Body of pancreas (tissue), 4 donors: ENCODE data around the gene NKAIN4. TPM values are rescaled to one million over a fixed set of nuclear protein-coding genes. Genes with fewer than 3 reads are reported as not detected.

Experiments
- ATAC-seq: fragments of 150-250 bp; one replicate; pipeline ENCODE4 v1.9.1; 2016
- DNase-seq, 4 donors: peaks; one replicate each; pipeline ENCODE4 v3.0.0-alpha.2; 2019
- H3K27ac ChIP-seq, 4 donors: fragments of 200-600 bp; sonication (generic); 1 replicate in 3 of 4; 2 replicates in 1 of 4; pipeline versions ENCODE4 v1.5.1 to v1.6.1; 2016 to 2019; ENCODE audit warnings: mild to moderate bottlenecking in 1 of 4, mixed read lengths in 1 of 4, moderate library complexity in 1 of 4
- H3K27me3 ChIP-seq, 2 donors: fragments of 200-600 bp; sonication (generic); one replicate each; pipeline ENCODE4 v1.6.0; 2016; ENCODE audit warnings: mild to moderate bottlenecking in 1 of 2
- H3K36me3 ChIP-seq, 2 donors: fragments of 200-600 bp; sonication (generic); replicated peaks in 1 of 2; 2 replicates each; pipeline ENCODE4 v1.5.1; 2016; ENCODE audit warnings: low read depth in 2 of 2; ENCODE audit not compliant: insufficient read depth in 1 of 2
- H3K4me1 ChIP-seq: fragments of 200-600 bp; sonication (generic); one replicate; pipeline ENCODE4 v1.6.0; 2016
- H3K4me3 ChIP-seq, 2 donors: fragments of 200-600 bp; sonication (generic); 1 replicate in 1 of 2; 2 replicates in 1 of 2; pipeline ENCODE4 v1.5.1; 2016 to 2019
- H3K9me3 ChIP-seq, 3 donors: fragments of 200-600 bp; sonication (generic); 1 replicate in 2 of 3; 2 replicates in 1 of 3; pipeline ENCODE4 v1.5.1; 2016
- POLR2A ChIP-seq, 3 donors: fragments of 450-650 bp; IDR thresholded peaks; one replicate each; pipeline ENCODE4 v1.6.1; 2016; ENCODE audit warnings: antibody characterized with exemption in 3 of 3, mild to moderate bottlenecking in 2 of 3
- WGBS, 2 donors: methylation state at CpG; one replicate each; pipeline ENCODE4 v1.1.5; 2017; 5-methylcytosine and 5-hydroxymethylcytosine counted together
- intact Hi-C: fragments of 100-400 bp; cut with DNase I; formaldehyde crosslinking; loops from one replicate; pipeline ENCODE4 v1.15.1; 2023
- total RNA-seq, 2 donors: library from RNA; depleted of rRNA; stranded (reverse); fragments of >200 nt; gene quantifications; one replicate each; pipeline ENCODE4 v1.1.0, GENCODE V29; 2016
- TF ChIP-seq, protein P1 (sequence below), 7 experiments: fragments of 450-650 bp in 4 of 7; fragments of 200-600 bp in 3 of 7; sonication (generic) in 3 of 7; IDR thresholded peaks; one replicate each; pipeline ENCODE4 v1.5.1; 2016 to 2019; ENCODE audit warnings: antibody characterized with exemption in 7 of 7

Gene NKAIN4
- total RNA-seq, 2 donors from 2014 or later: not detected

DNA sequence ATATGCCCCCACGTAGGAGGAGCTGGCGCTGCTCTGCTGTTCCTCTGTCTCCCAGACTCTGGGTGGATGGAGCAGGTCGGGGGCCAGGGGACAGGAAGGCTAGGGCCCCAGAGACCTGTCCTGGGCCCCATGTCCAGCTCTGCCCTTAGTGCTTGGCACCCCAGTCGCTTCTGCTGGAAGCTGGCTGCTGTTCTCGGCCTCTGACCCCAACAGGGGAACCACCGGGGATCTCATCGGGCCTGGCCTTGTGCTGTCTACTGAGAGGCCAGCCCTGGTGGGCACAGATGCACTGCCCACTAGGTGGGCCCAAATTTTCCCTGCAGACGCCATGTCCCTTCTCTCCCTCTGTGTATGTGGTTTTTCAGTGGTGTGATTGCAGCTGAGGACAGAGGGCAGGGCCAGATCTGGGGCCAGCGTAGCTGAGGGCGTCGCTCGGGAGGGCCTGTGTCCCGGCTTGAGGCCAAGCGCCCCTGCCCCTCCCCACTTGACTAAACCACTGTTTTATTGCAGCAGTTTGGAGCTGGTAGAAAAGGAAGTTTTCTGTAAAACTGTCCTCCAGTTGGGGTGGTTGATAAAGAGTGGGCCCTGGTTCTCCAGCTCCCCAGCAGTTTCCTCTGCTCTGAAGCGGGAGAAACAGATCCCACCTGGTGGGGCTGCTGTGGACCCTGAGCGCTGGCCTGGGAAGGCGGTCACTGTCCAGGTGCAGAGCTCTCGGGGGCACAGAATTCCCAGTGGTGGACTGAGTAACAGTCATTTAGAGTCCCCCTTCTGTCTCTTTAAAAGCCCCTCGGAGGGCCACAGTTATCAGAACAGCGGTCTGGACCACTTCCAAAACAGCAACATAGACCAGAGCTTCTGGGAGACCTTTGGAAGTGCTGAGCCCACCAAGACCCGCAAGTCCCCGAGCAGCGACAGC, 32.8 kb upstream of the NKAIN4 start:
- no peak for TF ChIP-seq POLR2A (IDR thresholded peaks at IDR 0.05)
- TF ChIP-seq, protein P1, sequence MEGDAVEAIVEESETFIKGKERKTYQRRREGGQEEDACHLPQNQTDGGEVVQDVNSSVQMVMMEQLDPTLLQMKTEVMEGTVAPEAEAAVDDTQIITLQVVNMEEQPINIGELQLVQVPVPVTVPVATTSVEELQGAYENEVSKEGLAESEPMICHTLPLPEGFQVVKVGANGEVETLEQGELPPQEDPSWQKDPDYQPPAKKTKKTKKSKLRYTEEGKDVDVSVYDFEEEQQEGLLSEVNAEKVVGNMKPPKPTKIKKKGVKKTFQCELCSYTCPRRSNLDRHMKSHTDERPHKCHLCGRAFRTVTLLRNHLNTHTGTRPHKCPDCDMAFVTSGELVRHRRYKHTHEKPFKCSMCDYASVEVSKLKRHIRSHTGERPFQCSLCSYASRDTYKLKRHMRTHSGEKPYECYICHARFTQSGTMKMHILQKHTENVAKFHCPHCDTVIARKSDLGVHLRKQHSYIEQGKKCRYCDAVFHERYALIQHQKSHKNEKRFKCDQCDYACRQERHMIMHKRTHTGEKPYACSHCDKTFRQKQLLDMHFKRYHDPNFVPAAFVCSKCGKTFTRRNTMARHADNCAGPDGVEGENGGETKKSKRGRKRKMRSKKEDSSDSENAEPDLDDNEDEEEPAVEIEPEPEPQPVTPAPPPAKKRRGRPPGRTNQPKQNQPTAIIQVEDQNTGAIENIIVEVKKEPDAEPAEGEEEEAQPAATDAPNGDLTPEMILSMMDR (IDR thresholded peaks at IDR 0.05): no peak
- 83 to 84% methylated on average over 11 to 23 of the region's 23 CpGs for WGBS, 2 donors
- DNase-seq (no peak), ATAC-seq (no peak)
- H3K36me3 ChIP-seq: peaks cover 5 to 16% of the 10 kb centered on the region in 2 donors
- H3K27ac ChIP-seq: no peak overlapping the region
- no peaks in the 10 kb centered on the region for H3K9me3 ChIP-seq
- no peak overlapping the region for H3K4me3 ChIP-seq
- H3K4me1 ChIP-seq: peaks cover 14% of the 10 kb centered on the region
- intact Hi-C loops: no loop called here
- no peaks in the 10 kb centered on the region for H3K27me3 ChIP-seq

DNA sequence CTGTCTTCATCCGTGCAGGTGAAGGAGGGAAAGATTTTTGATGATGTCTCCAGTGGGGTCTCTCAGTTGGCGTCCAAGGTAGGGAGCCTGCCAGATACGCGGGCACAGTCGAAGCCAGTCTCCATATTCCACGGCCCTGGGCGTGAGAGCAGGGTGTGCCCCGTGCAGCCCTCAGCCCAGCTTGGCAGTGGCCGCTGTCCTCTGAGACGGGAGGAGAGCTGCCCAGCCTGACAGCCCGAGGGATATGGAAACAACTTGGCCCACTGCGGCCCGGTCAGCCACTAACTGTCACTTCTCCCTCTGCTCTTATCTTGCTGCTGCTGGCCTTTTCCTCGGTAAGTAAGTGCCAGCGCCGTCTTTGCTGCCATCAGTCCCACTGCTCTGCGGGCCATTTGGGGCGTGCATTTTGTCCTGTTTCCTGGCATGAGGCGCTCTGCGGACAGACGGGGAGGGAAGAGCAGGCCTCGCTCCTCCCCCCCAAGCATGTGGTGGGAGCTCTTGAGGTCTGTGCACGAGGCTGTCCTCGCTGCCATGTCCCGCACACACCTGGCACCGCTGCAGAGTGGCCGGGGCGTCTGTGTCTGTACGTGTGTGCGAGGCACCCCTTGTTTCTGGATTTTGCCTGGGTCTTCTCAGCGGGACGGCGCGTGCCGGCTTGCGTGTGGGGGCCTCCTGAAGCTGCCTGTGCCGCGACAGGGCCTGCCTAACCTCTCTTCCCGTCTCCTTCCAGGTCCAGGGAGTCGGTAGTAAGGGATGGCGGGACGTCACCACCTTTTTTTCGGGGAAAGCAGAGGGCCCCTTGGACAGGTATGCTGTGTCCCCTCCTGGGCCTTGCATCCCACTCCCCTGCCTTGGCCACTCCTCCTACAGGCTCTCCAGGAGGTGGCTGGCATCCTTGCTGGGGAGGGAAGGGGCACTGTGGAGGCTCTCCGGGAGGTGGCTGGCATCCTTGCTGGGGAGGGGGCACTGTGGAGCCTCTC, 31.7 kb upstream of the NKAIN4 start:
- intact Hi-C loops: no loop called here
- ATAC-seq: no peak

DNA sequence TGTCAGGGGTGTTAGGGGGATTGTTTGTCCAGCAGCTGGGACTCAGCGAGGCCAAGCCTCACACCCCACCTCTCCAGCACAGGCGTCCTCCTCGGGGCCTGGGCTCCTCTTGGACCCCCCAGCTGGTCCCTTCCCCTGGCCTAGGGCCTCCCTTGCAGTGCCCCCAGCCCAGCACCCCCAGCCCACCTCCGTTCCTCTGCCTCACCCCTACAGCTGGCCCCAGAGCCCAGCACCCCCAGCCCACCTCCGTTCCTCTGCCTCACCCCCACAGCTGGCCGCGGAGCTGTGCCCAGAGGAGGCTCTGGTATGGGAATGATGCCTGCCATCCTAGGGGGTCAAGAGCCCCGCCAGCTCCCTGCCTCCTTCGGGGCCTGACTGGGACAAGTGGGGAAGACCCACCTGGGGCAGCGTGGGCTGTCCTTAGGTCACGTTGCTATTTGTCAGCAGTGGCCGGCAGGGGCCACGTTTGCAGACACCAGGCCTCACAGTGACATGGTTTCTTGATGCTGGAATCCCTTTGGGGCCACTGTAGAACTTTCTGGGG, 30.8 kb upstream of the NKAIN4 start:
- Histone ChIP-seq H3K27me3 (no peaks in the 10 kb centered on the region), H3K9me3 (no peaks in the 10 kb centered on the region), H3K27ac (no peak overlapping the region), H3K4me3 (no peak overlapping the region), H3K4me1 (peaks cover 3% of the 10 kb centered on the region), H3K36me3 (peaks cover 6 to 16% of the 10 kb centered on the region in 2 donors)
- no peak for ATAC-seq
- DNase-seq: no peak
- 81 to 88% methylated on average over 7 to 13 of the region's 13 CpGs for WGBS, 2 donors
- no peak for TF ChIP-seq POLR2A (IDR thresholded peaks at IDR 0.05)
- TF ChIP-seq, protein P1 (IDR thresholded peaks at IDR 0.05): no peak
- intact Hi-C loops: no loop called here

More for the DNA sequence above, 31.7 kb upstream of the NKAIN4 start:
- Histone ChIP-seq H3K27ac (no peak overlapping the region), H3K36me3 (peaks cover 5 to 16% of the 10 kb centered on the region in 2 donors), H3K27me3 (no peaks in the 10 kb centered on the region), H3K4me3 (no peak overlapping the region), H3K9me3 (no peaks in the 10 kb centered on the region), H3K4me1 (peaks cover 11% of the 10 kb centered on the region)
- no peak for DNase-seq
- 93% methylated on average over 29 to 44 of the region's 44 CpGs for WGBS, 2 donors
- TF ChIP-seq, protein P1 (IDR thresholded peaks at IDR 0.05): no peak
- no peak for TF ChIP-seq POLR2A (IDR thresholded peaks at IDR 0.05)

DNA sequence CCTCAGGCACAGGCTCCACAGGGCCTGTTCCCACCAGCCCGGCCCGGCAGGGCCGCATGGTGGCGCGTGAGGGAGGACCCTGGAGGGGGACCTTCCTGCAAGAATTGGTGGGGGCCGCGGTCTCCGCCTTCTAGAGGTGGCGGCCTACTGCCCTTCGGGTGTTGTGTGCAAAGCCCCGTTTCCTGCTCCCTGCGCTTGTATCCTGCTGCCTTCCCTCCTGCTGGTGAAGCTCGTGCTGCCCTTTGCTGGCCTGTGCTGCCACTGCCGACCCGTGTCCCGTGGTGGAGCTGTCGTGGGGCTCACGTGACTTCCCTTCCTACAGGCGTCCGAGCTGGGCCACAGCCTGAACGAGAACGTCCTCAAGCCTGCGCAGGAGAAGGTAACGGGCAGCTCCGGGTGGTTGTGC, 30.3 kb upstream of the NKAIN4 start:
- DNase-seq (no peak), ATAC-seq (no peak)
- no peaks in the 10 kb centered on the region for H3K27me3 ChIP-seq
- intact Hi-C loops: no loop called here
- peaks cover 11 to 16% of the 10 kb centered on the region in 2 donors for H3K36me3 ChIP-seq
- H3K4me3 ChIP-seq: no peak overlapping the region
- no peaks in the 10 kb centered on the region for H3K9me3 ChIP-seq
- H3K27ac ChIP-seq: no peak overlapping the region
- TF ChIP-seq POLR2A (IDR thresholded peaks at IDR 0.05): no peak
- TF ChIP-seq, protein P1 (IDR thresholded peaks at IDR 0.05): no peak
- WGBS, 2 donors: 84 to 88% methylated on average over 16 to 21 of the region's 25 CpGs
- peaks cover 3% of the 10 kb centered on the region for H3K4me1 ChIP-seq
